NCI-H446 (cell line): ENCODE measurements around the gene GRK4.
"Not testable (repeated sequence)": the region's sequence is repeated elsewhere in the genome, so short reads cannot be mapped to it uniquely, and the experiment has no call there.

Experiments
- DNase-seq, 2 experiments: peaks; one replicate each; lab custom pipeline; 2025; lab: John Stamatoyannopoulos, UW

GRK4 gene

DNA sequence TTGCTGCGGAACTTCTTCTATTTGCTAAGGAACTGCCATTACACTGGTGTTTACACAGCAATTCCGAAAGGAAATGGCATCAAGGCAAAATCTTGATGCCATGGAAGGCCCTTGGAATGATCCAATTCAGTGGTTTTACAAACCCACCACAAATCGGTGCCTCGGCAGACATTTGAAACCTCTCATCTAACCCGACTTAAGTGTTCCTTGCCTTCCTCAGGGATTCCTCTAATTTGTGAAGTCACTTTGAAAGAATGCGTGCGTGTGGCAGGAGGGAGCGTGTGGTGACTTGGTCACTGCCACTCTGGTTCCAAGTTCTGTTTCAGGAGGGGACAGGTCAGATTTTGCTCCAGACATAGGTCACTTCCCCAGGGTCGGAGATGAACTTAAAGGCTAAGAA is 4.9 kb upstream of the GRK4 start:
- DNase-seq, result no peak

DNA sequence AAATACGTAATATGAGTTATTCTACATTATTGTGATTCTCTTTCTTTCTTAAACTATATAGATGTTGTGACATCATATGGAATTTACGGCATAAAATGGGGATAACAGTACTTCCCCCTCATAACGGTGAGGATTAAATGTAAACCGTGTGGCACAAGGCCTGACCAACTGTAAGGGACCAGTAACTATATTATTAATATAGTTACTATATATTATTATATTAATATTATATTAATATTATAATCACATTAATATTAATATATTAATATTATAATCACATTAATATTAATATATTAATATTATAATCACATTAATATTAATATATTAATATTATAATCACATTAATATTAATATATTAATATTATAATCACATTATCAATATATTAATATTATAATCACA is 2.9 kb upstream of the GRK4 start:
- not testable (repeated sequence) for DNase-seq

DNA sequence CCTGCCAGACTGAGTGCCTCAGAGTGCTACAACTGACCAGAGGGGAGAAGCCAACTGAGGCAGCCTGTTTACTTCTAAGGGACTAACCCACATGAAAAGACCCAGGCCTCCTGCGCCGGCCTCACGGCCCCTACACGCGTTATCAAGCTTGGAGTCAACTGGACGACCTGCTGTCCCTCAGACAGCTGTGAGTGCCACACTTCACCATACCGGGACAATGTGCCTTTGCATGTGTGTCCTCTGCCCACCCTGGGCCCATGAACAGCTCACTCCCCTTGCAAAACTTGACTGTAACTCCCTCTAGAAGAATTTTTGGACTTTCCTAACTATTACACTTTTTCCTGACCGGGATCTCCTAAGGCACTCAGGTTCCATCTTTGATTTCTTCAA is 2.0 kb upstream of the GRK4 start:
- DNase-seq, result no peak

DNA sequence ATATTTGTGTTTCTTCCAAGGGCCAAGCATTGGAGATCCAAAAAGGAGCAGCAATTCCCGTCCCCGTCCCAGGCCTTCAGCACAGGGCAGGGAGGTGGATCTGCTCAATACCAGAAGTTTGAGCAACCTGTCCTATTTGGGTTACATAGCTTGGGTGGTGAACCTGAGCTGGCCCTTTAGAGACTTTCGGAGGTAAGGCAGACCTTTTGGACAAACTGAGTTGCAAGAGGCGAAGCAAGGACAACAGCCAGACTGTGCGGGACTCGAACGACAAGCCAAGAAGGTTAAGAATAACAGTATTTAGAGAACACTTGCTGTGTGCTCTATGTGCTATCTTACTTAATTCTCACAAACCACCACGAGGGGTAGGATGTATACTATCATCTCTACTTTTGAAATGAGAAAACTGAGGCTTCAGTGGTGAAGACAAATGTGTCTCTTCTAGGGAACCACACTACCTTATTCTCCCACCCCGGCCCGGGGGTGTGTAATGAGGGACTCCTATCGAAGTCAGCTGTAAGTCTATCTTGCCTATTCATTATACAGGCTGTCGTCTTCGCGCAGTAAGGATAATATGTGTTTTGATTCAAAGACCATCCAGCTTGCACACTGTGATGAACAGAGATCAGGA is 1.4 kb upstream of the GRK4 start:
- no peak for DNase-seq

DNA sequence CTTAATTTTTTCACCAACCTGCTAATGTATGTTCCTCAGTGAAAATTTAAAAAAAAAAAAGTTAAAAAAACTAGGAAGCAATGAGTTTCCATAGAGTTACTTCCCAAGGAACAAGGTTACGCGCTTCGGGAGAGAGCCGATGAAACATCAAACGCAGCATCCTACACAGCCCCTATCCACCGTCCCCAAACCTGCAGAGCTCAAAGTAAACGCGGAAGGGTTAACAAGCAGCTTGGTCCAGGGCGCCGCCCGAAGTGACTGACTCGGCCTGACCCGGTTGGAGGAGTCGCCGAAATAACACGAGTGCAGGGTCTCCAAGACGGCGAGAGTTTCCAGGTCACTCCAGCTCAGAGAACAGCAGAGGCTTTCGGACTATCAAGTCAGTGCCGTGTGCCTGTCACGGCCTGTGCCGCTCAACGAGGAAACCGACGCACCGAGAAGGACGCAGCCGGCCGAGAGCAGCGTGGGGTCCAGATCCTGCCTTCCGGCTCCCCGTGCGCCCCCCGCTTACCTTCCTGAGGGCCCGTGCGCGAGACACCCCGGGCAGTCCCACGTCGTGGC is 677 bp upstream of the GRK4 start:
- no peak for DNase-seq

DNA sequence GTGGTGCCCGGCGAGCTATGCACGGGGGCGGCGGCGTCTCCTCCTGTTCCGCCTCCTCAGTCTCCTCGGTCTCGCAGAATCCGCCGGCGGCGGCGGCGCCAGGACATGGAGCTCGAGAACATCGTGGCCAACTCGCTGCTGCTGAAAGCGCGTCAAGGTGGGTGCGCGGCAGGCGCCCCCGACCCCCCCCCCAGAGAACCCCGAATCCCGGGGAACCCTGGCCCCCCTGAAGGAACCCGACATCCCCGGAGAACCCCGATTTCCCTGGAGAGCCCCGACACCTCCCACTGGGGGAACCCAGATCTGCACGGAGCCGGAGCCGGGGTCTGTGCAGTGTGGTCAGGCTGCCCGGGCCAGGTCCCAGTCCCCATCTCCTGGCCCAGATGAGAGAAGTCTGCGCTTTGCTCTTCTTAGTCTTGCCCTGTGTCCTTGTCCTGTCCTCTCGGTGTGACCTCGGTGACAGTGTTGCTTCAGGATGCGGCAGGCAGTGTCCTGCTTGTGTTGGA is 648 bp downstream of the GRK4 start:
- DNase-seq, result no peak

DNA sequence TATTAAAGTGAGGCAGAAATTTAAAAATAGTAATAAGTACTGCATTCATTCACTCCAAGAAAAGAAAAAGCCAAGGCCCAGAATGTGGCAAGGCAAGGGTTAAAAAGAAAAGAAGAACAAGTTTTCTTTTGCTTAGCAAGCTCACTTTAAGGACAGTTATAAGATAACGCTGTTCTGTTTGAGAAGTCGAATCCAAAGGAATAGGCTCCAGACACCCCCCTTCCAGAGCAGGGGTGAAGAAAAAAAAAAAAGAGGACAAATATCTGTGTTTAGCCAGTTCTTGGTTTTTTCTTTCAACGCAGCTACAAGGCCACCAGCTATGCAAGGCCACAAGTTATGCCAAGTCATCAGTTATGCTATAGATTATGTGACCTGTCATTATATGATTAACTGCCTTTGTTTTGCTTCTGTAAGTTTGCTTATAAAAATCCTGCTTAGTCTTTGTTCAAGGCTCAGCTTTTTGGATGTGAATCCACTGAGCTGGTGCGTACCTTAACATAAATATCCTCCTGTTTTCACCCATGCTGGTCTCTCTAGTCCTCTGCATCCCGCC is 1.4 kb downstream of the GRK4 start:
- no peak for DNase-seq

DNA sequence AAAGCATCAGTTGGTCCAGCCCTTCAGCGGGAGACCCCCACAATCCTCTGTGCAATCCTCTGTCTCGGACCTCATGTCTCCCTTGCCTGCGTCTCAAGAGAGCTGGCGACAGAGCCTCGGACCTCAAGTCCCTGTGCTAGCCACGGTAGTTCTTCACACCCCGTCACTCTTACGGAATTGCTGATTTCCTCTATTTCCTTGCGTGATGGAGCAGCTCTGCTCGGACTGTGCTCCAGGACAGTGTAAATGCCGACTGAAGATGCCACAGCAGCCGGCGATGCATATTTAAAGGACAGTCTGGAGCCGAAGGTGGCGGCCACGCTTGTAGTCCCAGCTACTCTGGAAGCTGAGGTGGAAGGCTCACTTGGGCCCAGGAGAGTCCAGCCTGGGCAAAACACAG is 1.9 kb downstream of the GRK4 start:
- no peak for DNase-seq

DNA sequence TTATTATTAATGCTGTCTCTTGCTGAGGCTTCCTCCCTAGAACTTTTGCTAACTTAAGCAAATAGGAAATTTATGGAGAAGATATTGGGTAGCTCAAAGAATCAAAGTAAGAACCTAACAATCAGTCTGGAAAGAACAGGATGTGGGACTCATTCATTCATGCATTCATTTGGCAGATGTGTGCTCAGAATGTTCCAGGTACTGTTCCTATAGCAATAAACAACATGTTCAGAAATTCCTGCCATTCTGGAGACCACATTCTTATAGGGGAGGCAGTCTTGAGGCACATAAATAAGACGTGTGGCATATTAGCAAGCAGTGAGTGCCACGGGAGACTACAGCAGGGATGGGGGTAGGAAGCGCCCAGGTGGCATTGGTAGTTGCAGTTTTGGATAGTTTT is 5.0 kb downstream of the GRK4 start:
- DNase-seq, result no peak

DNA sequence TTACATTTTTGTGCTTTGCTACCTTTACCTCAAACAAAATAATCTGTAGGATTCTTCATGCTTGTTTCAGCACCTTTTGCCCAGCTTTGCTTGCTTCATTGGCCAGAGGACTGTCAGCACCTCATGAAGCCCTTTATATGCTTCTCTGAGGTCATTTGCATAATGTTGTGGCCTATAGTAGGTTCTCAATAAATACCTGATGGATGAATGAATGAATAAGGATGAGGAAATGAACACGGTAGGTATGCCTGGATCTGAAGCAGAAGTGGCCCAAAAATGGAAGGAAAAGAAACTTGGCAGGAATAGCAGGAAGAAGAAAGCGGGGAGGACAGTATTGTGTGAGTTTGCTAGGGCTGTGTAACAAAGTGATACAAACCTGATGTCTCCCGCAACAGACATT is 7.9 kb downstream of the GRK4 start:
- no peak for DNase-seq

DNA sequence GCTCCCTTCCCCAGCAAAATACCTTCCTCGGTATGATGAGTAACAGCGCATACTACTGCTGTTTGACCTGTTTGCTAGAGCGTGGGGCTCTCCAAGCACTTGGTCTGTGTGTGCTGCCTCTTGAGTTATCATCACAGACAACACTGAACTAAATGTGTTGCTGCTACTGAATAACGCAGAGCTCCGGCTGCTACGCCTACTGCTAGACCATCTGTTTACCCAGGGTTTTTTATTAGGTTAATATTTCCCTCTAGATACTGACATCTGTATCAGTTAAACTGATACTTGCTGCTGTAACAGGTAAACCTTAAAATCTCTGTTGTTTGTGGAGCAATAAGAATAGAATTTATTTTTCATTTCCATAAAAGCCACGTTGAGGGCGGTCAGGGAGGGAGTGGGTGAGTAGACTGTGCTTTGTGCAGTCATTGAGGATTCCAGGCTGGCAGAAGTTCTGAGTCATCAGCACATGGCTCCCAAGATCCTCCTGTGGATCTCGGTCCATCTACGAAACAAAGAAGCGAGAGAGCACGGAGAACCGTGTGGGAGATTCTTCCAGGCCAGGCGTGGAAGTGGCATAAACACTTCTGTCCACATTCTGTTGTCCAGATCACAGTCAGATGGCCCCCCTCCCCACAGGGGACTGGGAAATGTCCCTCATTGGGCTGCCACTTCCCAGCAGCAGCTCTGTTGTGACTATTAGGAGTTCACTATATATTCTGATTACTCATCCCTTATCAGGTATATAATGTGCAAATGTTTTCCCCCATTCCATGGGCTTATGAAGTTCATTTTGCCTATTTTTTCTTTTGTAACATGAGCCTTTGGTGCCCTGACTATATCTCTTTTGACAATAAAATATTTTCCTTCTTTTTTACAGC is 14.1 kb downstream of the GRK4 start:
- DNase-seq, result peak in 1 of 2 experiments; percentile 23

DNA sequence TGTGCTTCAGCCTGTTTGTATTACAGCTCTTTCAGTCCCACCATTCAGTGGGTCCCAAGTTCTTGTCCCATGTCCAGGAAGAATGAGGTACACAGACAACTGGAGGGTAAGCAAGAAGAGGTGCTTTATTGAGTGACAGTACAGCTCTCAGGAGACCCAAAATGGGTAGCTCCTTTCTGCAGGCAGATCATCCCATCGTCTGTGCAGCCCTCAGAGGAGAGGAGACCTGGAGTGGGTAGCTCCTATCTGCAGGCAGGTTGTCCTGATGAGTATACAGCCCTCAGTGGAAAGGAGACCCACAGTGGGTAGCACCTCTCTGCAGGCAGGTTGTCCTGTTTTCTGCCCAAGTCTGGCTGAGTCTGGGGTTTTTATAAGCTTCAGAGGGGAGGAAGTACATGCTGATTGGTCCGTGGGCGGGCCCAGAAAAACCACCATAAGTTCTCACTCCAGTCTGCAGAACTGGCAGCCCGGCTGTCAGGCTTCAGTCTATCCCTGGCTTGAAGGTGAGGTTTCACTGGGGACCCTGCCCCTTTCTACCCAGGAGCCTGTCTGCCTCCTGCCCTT is 18.0 kb downstream of the GRK4 start:
- no peak for DNase-seq

DNA sequence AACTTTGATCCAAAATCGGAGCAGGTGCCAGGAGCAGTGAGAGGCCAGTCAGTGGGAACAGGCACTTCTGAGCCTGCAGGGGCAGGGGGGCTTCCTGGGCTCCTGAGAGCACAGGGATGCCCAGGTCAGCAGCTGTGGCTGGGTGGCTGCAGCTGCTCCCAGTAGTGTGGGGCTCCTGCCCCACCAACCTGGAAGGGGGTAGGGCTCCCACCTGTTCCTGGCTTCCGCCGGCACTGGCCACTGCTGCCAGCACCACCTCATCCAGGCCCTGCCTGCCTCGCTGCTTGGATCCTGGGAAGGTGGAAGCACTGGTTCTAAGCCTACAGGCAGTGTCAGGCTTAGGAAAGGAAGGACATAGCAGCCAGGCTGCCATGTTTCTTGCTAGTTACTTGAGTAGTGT is 18.6 kb downstream of the GRK4 start:
- no peak for DNase-seq

DNA sequence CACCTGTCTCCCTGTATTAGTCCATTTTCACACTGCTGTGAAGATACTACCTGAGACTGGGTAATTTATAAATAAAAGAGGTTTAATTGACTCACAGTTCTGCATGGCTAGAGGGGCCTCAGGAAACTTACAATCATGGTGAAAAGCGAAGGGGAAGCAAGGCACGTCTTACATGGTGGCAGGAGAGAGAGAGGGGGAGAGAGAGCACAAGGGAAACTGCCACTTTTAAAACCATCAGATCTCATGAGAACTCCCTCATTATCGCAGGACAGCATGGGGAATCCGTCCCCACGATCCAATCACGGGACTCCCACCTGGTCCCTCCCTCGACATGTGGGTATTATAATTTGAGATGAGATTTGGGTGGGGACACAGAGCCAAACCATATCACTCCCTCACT is 20.3 kb downstream of the GRK4 start:
- not testable (repeated sequence) for DNase-seq

DNA sequence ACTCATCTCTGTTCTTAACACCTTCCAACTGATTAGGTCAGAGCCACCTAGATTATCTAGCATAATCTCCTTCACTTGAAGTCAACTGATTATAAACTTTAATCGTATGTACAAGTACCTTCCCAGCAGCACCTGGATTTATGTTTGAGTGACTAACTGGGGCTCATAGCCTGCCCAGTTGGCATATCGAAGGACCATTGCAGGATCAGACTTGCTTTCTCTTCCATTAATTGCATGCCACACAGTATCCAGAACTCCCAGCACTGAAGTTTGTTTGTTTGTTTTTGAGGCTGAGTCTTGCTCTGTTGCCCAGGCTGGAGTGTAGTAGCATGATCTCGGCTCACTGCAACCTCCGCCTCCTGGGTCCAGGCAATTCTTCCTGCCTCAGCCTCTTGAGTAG is 27.9 kb downstream of the GRK4 start:
- no peak for DNase-seq

DNA sequence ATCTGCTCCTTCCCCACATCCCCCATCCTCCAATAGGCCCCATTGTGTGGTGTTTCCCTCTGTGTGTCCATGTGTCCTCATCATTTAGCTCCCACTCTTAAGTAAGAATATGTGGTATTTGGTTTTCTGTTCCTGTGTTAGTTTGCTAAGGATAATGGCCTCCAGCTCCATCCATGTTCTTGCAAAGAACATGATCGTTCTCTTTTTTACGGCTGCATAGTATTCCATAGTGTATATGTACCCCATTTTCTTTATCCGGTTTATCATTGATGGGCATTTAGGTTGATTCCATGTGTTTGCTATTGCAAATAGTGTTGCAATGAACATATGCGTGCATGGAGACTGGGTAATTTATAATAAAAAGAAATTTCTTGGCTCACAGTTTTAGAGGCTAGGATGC is 31.5 kb downstream of the GRK4 start:
- no peak for DNase-seq

DNA sequence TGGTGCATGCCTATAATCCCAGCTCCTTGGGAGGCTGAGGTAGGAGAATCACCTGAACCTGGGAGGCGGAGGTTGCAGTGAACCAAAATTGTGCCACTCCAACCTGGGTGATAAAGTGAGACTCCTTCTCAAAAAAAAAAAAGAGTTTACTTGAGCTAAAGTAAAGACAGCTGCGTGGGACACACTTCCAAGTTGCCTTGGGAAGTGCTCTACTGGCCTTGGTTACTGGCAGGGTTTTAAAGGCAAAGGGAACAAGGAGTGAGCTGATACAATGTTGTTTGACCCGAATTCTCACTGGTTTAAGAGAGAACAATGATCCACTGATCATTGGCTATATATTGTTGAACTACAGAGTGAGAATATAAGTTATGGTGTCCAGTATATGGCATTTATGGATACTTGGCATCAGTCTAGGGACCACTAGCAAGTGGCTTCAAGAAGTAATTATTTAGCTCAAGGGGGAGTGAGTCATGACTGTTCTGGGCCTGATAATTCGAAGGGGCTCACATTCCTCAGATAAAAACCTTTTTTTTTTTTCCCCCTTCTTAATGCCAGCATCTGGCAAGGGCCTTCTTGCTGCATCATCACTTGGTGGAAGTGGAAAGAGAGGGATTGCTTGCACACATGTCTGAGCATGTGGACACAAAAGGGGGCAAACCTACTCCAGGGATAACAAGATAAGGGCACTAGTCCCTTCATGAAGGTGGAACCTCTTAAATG is 32.3 kb downstream of the GRK4 start:
- no peak for DNase-seq

DNA sequence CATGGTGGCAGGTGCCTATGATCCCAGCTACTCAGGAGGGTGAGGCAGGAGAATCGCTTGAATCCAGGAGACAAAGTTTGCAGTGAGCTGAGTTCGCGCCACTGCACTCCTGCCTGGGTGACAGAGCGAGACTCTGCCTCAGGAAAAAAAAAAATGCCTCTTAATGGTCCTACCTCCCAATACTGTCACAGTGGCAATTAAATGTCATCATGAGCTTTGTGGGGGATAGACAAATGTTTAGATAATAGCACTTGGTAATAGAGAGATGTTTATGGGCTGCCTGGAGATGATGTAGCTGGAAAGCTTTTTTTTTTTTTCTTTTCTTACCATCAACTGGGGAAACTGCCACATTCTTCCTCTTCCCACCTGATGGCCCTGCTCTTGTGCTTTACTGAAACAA is 33.0 kb downstream of the GRK4 start:
- no peak for DNase-seq

DNA sequence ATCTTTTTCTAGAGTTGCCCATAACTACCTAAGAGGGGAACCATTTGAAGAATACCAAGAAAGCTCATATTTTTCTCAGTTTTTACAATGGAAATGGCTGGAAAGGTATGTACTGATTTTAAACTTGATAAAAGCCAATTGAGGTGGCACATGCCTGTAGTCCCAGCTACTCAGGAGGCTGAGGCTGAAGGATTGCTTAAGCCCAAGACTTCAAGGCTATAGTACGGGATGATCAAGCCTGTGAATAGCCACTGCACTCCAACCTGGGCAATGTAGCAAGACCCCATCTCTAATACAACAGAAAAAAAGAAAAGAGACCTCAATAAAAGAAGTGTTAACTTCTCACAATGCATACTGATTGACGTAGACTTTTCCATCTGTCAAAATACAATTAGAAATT is 44.4 kb downstream of the GRK4 start:
- no peak for DNase-seq

DNA sequence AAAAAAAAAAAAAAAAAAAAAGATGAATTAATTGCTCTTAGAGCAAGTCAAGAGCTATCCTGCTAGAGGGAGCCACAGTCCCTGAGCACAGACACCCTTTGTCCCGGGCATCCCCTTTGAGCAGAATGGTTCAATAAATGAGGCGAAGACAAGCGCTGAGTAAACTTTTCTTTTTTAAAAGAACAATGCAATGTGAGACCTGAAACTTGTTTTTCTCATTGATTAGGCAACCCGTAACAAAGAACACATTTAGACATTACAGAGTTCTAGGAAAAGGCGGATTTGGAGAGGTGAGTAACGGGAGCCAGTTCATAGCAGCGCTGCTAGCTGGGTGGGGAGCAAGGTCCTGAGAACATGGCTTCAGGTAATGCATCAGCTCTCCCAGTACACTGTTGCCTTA is 46.1 kb downstream of the GRK4 start:
- DNase-seq, result no peak

DNA sequence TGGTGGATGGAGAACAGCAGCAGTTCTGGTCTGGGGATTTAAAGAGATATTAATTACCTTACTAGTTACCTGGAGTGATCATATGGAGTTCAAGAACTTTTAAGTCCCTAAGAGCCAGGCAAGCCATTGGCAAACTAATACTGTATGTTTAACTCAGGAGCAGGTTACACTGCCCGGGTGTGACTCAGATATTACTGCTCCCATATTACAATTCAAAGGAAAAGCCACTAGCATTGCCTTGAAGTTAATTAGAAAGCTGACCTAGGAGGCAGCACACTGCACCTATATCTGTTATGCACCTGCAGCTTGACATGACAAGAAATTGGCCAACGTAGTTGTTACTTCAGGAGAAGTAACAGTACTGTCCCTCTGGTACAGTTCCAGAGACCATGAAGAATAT is 47.2 kb downstream of the GRK4 start:
- DNase-seq, result no peak

DNA sequence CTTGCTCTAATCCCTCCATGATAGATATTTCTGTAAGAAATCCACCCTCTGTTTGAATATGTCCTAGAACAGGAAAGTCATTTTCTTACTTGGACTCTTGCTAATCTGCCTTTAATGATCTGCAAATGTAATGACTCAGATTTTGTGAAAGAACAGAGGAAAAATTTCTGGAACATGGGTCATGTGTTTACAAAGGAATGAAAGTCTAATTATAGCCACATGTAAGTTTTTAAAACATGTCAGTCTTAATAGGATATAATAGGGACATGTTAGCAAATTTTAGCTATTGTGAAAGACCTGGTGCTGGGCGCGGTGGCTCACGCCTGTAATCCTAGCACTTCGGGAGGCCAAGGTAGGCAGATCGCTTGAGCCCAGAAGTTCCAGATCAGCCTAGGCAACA is 47.6 kb downstream of the GRK4 start:
- no peak for DNase-seq
